Esophagus squamous epithelium (tissue), 5 donors: ENCODE measurements around the gene NUCB1. TPM values are rescaled to one million over a fixed set of nuclear protein-coding genes. Genes with fewer than 3 reads are reported as not detected.
"Not testable (repeated sequence)": the region's sequence is repeated elsewhere in the genome, so short reads cannot be mapped to it uniquely, and the experiment has no call there.

Source experiments
- DNase-seq: peaks from one replicate; lab custom pipeline; 2025; lab: John Stamatoyannopoulos, UW
- H3K27ac ChIP-seq, 4 donors: fragments of 200-600 bp; sonication (generic); one replicate each; pipeline ENCODE4 v1.5.1; 2016 to 2019; ENCODE audit warnings: mild to moderate bottlenecking in 1 of 4
- H3K27me3 ChIP-seq, 4 donors: fragments of 200-600 bp; sonication (generic); 1 replicate in 3 of 4; 2 replicates in 1 of 4; pipeline versions ENCODE4 v1.5.1 to v1.6.0; 2017 to 2021; ENCODE audit warnings: antibody characterized with exemption in 1 of 4
- H3K36me3 ChIP-seq, 3 donors: fragments of 200-600 bp; sonication (generic); one replicate each; pipeline ENCODE4 v1.5.1; 2016 to 2019
- H3K4me1 ChIP-seq, 3 donors: fragments of 200-600 bp; sonication (generic); one replicate each; pipeline ENCODE4 v1.5.1; 2017 to 2019
- H3K4me3 ChIP-seq, 4 donors: fragments of 200-600 bp; sonication (generic); 1 replicate in 3 of 4; 2 replicates in 1 of 4; pipeline ENCODE4 v1.5.1; 2016 to 2019; ENCODE audit warnings: mild to moderate bottlenecking in 2 of 4, moderate library complexity in 1 of 4
- H3K9me3 ChIP-seq, 3 donors: fragments of 200-600 bp; sonication (generic); one replicate each; pipeline ENCODE4 v1.5.1; 2016 to 2019
- CTCF ChIP-seq, 6 experiments: fragments of 450-650 bp in 4 of 6; fragments of 200-600 bp in 2 of 6; sonication (generic) in 2 of 6; IDR thresholded peaks; one replicate each; pipeline ENCODE4 v1.5.1; 2016 to 2019; ENCODE audit warnings: antibody characterized with exemption in 6 of 6, mild to moderate bottlenecking in 4 of 6, moderate library complexity in 4 of 6
- POLR2A ChIP-seq, 4 donors: fragments of 450-650 bp; IDR thresholded peaks; one replicate each; pipeline ENCODE4 v1.6.1; 2017; ENCODE audit warnings: antibody characterized with exemption in 4 of 4, mild to moderate bottlenecking in 4 of 4, moderate library complexity in 3 of 4
- WGBS, 2 donors: methylation state at CpG; one replicate each; pipeline ENCODE4 v1.1.5; 2018; 5-methylcytosine and 5-hydroxymethylcytosine counted together
- intact Hi-C: fragments of 100-400 bp; cut with DNase I; formaldehyde crosslinking; loops from one replicate; pipeline ENCODE4 v1.15.0; 2022
- total RNA-seq, 4 donors: library from RNA; depleted of rRNA; stranded (reverse); fragments of >200 nt; gene quantifications; one replicate each; pipeline ENCODE4 v1.1.0, GENCODE V29; 2016
- donor health status: DM: yes; HTN: yes; CAD: no.

NUCB1 gene
- total RNA-seq, 4 donors from 2014 or later = 93.5 to 186 (median 157) TPM

DNA sequence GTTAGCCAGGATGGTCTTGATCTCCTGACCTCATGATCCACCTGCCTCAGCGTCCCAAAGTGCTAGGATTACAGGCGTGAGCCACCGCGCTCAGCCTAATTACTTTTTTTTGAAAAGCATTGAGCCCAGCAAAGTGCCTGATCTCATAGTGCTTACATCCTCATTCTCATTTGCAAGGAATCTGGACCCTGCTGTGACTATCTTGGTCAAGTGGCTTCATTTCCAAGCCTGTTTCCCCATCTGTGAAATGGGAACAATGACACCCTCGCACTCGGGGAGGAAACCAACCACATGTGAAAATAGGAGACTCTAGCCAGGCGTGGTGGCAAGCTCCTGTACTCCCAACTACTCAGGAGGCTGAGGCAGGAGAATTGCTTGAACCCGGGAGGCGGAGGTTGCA is 30.1 kb upstream of the NUCB1 start:
- H3K36me3 ChIP-seq = peaks cover 9 to 20% (median 9%) of the 10 kb centered on the region in 3 donors
- TF ChIP-seq CTCF (IDR thresholded peaks at IDR 0.05) (no peak), POLR2A (IDR thresholded peaks at IDR 0.05) (no peak)
- intact Hi-C loops = no loop called here
- no peak overlapping the region for H3K27ac ChIP-seq
- H3K9me3 ChIP-seq = no peaks in the 10 kb centered on the region
- no peaks in the 10 kb centered on the region for H3K27me3 ChIP-seq
- peaks cover 31 to 61% (median 35%) of the 10 kb centered on the region in 3 donors for H3K4me1 ChIP-seq
- DNase-seq = no peak
- 89 to 92% methylated on average over 7 to 9 of the region's 9 CpGs for WGBS, 2 donors
- H3K4me3 ChIP-seq = no peak overlapping the region

DNA sequence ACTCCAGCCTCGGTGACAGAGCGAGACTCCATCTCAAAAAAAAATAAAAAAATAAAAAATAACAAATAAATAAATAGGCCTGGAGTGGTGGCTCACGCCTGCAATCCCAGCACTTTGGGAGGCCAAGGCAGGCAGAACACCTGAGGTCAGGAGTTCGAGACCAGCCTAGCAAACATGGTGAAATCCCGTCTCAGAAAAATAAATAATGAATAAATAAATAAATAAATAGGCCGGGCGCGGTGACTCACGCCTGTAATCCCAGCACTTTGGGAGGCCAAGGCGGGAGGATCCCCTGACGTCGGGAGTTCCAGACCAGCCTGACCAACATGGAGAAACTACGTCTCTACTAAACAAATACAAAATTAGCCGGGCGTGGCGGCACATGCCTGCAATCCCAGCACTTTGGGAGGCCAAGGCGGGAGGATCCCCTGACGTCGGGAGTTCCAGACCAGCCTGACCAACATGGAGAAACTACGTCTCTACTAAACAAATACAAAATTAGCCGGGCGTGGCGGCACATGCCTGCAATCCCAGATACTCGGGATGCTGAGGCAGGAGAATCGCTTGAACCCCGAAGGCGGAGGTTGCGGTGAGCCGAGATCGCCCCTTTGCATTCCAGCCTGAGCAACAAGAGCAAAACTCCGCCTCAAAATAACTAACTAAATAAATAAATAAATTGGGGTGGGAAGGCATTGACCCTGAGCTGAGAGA is 28.5 kb upstream of the NUCB1 start:
- Histone ChIP-seq H3K27ac (peak overlapping the region; percentile 99 to 100 (median 100)), H3K4me1 (peaks cover 41 to 70% (median 49%) of the 10 kb centered on the region in 3 donors), H3K4me3 (peak overlapping the region; percentile 84 to 100 (median 98)), H3K36me3 (peaks cover 14 to 36% (median 14%) of the 10 kb centered on the region in 3 donors)
- 44 to 70% methylated on average over 21 to 30 of the region's 31 CpGs for WGBS, 2 donors
- H3K9me3 ChIP-seq, H3K27me3 ChIP-seq, intact Hi-C loops, DNase-seq: not testable (repeated sequence)

DNA sequence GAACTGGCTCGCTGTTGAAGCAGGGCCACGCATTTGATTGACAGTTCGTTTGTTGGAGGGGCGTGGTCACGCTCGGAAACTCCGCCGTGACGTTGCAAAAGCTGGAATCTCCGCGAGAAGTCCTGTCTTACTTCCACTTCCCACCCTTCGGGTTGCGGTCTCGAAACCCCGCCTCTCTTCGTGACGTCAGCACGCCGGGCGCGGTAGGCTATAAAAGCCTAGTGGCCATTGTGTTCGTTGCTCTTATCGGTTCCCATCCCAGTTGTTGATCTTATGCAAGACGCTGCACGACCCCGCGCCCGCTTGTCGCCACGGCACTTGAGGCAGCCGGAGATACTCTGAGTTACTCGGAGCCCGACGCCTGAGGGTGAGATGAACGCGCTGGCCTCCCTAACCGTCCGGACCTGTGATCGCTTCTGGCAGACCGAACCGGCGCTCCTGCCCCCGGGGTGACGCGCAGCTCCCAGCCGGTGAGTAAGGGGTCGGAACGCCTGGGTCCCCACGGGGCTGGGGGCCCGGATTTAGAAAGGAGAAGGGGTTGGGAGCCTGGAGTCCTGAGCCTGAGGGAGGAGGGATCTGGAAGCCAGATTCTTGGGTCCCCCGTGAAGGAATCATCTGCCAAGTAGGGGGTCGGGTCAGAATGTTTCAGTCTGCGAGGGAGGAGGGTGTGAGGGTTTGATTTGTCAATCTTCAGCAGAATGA is 27.8 kb upstream of the NUCB1 start, which contains the start of gene PPP1R15A:
Gene PPP1R15A (plus strand): TSS at position 240 of the 702 bp plus-strand sequence. CDS start 813 bp downstream, outside the sequence.
- WGBS, 2 donors = 0% methylated on average over 16 to 19 of the region's 53 CpGs
- TF ChIP-seq CTCF (IDR thresholded peaks at IDR 0.05) (peak in 5 of 6 experiments; percentile 13 to 57 (median 46)), POLR2A (IDR thresholded peaks at IDR 0.05) (peak; percentile 60 to 100 (median 92))
- Histone ChIP-seq H3K4me1 (peaks cover 38 to 70% (median 48%) of the 10 kb centered on the region in 3 donors), H3K9me3 (no peaks in the 10 kb centered on the region), H3K27ac (peak within 1 kb of the TSS; percentile 99 to 100 (median 100)), H3K36me3 (peaks cover 15 to 43% (median 17%) of the 10 kb centered on the region in 3 donors), H3K4me3 (peak within 1 kb of the TSS; percentile 84 to 100 (median 98)), H3K27me3 (no peaks in the 10 kb centered on the region)
- intact Hi-C loops = no loop called here
- DNase-seq = peak; percentile 78

DNA sequence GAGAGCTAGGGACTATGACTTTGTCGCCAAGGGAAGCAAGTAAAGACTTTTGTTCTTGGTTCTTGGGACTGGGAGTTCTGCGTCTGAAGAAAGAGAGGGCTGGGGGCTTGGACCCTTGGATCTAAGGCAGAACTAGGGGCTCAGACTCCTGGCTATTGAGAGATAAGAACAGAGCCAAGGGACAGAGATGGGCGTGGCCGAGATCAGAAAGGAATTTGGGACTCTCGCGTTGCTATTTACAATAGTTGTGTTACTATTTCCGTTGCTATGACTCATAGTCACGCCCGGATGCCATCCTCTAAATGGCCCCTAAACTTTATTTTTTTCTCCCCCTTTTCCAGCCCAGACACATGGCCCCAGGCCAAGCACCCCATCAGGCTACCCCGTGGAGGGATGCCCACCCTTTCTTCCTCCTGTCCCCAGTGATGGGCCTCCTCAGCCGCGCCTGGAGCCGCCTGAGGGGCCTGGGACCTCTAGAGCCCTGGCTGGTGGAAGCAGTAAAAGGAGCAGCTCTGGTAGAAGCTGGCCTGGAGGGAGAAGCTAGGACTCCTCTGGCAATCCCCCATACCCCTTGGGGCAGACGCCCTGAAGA is 27.1 kb upstream of the NUCB1 start:
- Histone ChIP-seq H3K27ac (peak overlapping the region; percentile 99 to 100 (median 100)), H3K27me3 (no peaks in the 10 kb centered on the region), H3K9me3 (no peaks in the 10 kb centered on the region), H3K4me3 (peak overlapping the region; percentile 84 to 100 (median 98)), H3K4me1 (peaks cover 31 to 70% (median 42%) of the 10 kb centered on the region in 3 donors), H3K36me3 (peaks cover 15 to 49% (median 17%) of the 10 kb centered on the region in 3 donors)
- TF ChIP-seq CTCF (IDR thresholded peaks at IDR 0.05) (peak in 1 of 6 experiments; percentile 16), POLR2A (IDR thresholded peaks at IDR 0.05) (no peak)
- WGBS, 2 donors = 0 to 1% methylated on average over 10 to 11 of the region's 14 CpGs
- peak; percentile 52 for DNase-seq
- intact Hi-C loops = no loop called here

GRCh38 chr19:48873476-48874302 is 26.4 kb upstream of the NUCB1 start:
- Histone ChIP-seq H3K4me1 (peaks cover 31 to 70% (median 35%) of the 10 kb centered on the region in 3 donors), H3K27me3 (no peaks in the 10 kb centered on the region), H3K27ac (peak overlapping the region; percentile 99 to 100 (median 100)), H3K9me3 (no peaks in the 10 kb centered on the region), H3K4me3 (peak overlapping the region; percentile 84 to 100 (median 98)), H3K36me3 (peaks cover 15 to 56% (median 17%) of the 10 kb centered on the region in 3 donors)
- intact Hi-C loops = no loop called here
- no peak for DNase-seq
- WGBS, 2 donors = 23 to 30% methylated on average over 14 of the region's 14 CpGs
- no peak for TF ChIP-seq CTCF (IDR thresholded peaks at IDR 0.05)
- no peak for TF ChIP-seq POLR2A (IDR thresholded peaks at IDR 0.05)
